Omental fat pad (tissue), 4 donors: ENCODE measurements around the gene NPRL2. TPM values are rescaled to one million over a fixed set of nuclear protein-coding genes. Genes with fewer than 3 reads are reported as not detected.

ENCODE experiments used
- ATAC-seq: fragments of 150-250 bp; one replicate; pipeline ENCODE4 v1.9.1; 2016; ENCODE audit warnings: mild to moderate bottlenecking, moderate library complexity; ENCODE audit not compliant: low FRiP score
- DNase-seq: peaks from one replicate; pipeline ENCODE4 v3.0.0-alpha.2; 2019; ENCODE audit warnings: low spot score
- CTCF ChIP-seq, 3 donors: fragments of 450-650 bp; IDR thresholded peaks; one replicate each; pipeline ENCODE4 v1.5.1; 2016 to 2017; ENCODE audit warnings: antibody characterized with exemption in 3 of 3, mild to moderate bottlenecking in 3 of 3, moderate library complexity in 2 of 3
- total RNA-seq, 4 donors: library from RNA; depleted of rRNA; stranded (reverse); fragments of >200 nt; gene quantifications; one replicate each; pipeline ENCODE4 v1.1.0, GENCODE V29; 2016

The NPRL2 gene
- total RNA-seq, 4 donors from 2014 or later, result 9.5 to 22.7 (median 13.9) TPM

- DNase-seq, result no peak
- TF ChIP-seq CTCF (IDR thresholded peaks at IDR 0.05), result no peak
- no peak for ATAC-seq
These were observed 27.4 kb downstream of the NPRL2 start for GRCh38 chr3:50323092-50323600.

GRCh38 chr3:50322386-50323091 is 28.0 kb downstream of the NPRL2 start, which contains the start of gene HYAL2:
HYAL2 (minus strand) TSS chr3:50322745; CDS start chr3:50320489, 2,256 bp downstream.
- ATAC-seq (no peak), DNase-seq (no peak)
- TF ChIP-seq CTCF (IDR thresholded peaks at IDR 0.05), result no peak

DNA sequence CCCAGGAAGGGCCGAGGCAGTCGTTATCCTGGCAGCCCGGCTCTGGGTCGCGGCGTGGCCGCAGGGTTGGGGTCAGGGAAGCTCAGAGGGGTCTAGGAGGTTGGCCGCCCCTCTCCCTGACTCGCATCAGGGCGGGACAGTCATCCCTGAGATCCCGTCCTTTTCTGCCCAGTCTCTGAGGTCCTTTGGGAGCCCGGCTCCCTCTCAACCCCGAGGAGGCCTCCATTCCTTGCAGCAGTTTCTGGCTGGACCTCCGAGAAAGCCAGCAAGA is 28.5 kb downstream of the NPRL2 start:
- ATAC-seq (no peak), DNase-seq (no peak)
- no peak for TF ChIP-seq CTCF (IDR thresholded peaks at IDR 0.05)

- DNase-seq (peak; percentile 67), ATAC-seq (peak; percentile 81)
- TF ChIP-seq CTCF (IDR thresholded peaks at IDR 0.05), result peak in 1 of 3 donors; percentile 30
These were observed 29.1 kb downstream of the NPRL2 start for GRCh38 chr3:50321336-50322114.

GRCh38 chr3:50320853-50321335 is 29.7 kb downstream of the NPRL2 start:
- no peak for DNase-seq
- ATAC-seq, result peak; percentile 70
- TF ChIP-seq CTCF (IDR thresholded peaks at IDR 0.05), result no peak

DNA sequence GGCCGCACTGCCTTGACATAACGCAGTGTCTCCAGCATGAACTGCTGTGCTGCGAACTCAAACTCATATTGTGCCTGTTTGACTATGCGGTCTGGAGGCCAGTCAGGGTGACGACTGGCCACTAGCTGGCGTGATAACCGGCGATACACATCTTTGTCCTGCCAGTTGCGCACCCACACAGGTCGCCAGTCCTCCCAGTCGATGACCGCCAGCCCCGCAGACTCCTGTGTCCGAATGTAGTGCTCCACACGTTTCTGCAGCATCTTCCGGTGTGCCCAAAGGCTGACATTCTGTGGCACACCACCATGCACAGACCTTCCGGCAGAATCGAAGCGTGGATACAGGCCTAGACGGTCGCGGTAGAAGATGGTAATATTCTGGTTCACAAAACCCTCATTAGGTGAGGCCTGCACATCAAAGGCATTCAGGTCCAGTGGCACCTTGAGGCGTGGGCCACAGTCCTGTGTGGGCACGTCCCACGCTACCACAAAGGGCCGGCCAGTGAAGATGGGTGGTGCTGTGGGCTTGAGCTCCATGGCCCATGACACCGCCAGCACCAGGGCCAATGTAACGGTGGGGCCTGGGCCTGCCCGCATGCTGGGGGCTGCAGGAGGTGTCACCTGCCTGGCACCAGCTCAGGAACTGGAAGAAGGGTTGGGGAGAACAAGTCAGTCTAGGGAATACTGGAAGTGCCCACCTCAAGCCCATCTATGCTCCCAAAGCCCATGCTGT is 30.5 kb downstream of the NPRL2 start:
- ATAC-seq (no peak), DNase-seq (no peak)
- TF ChIP-seq CTCF (IDR thresholded peaks at IDR 0.05), result no peak
